ENCODE results near the gene ABHD10. TPM values are rescaled to one million over a fixed set of nuclear protein-coding genes. Genes with fewer than 3 reads are reported as not detected.

ABHD10 gene
- total RNA-seq, 1 donor from 2014 or later: 16.3 TPM

- no peak for DNase-seq (ENCODE audit: extremely low read depth, low read depth, low spot score)
These were observed 15.4 kb upstream of the ABHD10 start for GRCh38 chr3:111963424-111963823.

DNA sequence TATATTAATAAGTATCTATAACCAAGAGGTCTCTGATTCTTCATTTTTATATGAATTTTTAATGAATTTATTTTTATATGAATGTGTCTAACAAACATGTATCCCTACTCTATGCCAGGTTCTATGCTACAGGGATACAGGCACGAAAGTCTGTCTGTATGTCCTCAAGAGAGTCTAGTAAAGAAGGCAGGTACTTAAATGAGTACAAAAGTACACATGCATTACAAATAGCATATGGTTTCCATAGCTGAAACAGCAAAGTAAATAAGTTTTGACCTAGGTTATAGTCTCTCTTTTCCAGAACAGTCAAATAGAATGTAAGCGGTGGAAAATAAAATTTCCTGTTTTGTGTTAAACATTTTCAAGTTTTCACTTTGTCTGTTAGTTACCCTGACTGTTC, 13.3 kb upstream of the ABHD10 start:
- no peak for DNase-seq (ENCODE audit: extremely low read depth, low read depth, low spot score)

DNA sequence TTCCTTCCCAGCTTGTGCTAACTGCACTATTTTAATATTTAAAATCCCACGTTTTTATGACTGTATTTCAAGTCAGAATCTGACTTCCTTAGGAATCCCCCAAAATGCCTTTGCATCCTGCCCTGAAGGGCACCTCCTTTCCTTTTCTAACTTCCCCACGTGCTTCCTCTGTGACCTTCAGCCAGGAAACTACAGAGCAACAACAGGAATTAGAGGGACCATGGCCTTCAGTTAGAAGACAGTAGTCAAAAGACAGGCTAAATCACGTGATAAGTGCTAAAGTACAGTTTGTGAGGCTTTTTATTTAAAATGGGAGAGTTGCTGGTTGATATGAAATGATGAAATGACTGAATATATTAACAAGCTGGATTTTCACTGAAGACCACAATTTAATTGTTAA, 11.8 kb upstream of the ABHD10 start:
- DNase-seq (ENCODE audit: extremely low read depth, low read depth, low spot score): no peak

GRCh38 chr3:111967651-111968274, 11.1 kb upstream of the ABHD10 start:
- DNase-seq (ENCODE audit: extremely low read depth, low read depth, low spot score): no peak

DNA sequence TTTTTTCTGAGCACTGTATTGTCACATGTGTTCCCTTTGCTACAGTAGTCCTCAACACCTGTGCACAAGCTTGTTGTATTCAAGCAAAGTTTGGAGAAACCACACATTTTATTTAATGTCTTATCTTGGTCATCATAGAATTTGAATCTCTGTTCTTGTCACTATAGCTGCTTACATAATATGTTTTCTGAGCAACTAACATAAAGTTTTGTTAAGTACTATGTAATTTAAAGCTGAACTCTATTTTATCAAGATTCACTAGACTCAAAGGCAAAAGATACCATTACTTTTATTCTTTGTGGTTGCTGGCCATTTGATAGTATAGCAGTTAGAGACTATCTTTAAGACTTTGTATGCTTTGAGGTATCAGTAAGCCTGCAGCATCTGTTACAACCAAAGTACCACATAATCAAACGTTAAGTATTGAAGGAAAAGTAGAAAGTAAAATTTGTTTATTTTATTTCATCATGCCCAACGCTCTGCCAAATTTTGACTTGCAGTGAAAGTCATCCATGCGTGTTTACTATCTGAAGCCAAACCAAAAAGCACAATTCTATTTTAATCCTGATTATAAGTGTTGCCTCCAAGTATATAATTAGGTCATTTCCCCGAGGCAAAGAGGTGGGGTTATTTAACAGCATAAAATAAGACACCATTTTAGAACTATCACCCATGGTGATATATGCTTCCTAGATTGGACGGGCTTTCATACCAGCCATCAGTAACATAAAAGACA, 10.3 kb upstream of the ABHD10 start:
- no peak for DNase-seq (ENCODE audit: extremely low read depth, low read depth, low spot score)

- no peak for DNase-seq (ENCODE audit: extremely low read depth, low read depth, low spot score)
These were observed 8.4 kb upstream of the ABHD10 start for GRCh38 chr3:111970376-111970775.

GRCh38 chr3:111971533-111972130, 7.2 kb upstream of the ABHD10 start:
- DNase-seq (ENCODE audit: extremely low read depth, low read depth, low spot score): no peak

- no peak for DNase-seq (ENCODE audit: extremely low read depth, low read depth, low spot score)
These were observed 5.9 kb upstream of the ABHD10 start for GRCh38 chr3:111972891-111973290.

DNA sequence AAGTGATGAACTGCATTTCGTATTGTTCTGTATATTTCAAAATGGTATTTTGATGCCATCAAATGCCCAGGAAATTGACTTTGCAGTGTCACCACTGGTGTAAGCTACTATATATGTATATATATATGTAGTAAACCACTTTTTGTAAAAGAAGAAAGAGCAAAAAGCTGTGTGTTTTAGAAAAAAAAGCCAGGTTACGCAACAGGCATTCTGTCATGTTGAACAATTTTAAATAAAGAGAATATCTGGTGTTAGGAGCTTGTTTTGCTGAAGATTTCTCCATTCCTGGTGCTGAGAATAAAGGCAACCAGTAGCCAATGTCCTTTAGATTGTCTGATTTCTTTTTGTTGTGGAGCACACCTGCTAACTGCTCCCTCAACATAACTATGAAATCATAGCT, 3.7 kb upstream of the ABHD10 start:
- no peak for DNase-seq (ENCODE audit: extremely low read depth, low read depth, low spot score)

DNA sequence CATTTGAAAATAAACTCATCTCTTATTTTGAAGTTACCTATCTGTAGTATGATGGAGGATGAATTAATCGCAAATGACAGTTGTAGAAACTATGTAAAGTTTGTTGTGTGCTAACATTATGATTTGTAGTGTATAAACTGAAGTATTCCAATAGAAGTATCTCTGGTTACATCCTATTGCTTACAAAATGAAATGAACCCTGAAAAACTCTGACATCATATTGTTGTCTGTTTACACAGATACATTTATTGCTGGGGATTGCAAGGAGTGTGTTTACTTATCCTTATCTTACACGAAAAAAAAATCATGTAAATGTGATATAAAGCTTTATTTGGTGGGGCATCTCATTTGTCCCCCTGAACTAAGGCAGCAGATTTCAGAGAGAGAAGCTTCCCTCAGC, 2.6 kb upstream of the ABHD10 start:
- DNase-seq (ENCODE audit: extremely low read depth, low read depth, low spot score): no peak

GRCh38 chr3:111979434-111980038, 710 bp downstream of the ABHD10 start:
- no peak for DNase-seq (ENCODE audit: extremely low read depth, low read depth, low spot score)

DNA sequence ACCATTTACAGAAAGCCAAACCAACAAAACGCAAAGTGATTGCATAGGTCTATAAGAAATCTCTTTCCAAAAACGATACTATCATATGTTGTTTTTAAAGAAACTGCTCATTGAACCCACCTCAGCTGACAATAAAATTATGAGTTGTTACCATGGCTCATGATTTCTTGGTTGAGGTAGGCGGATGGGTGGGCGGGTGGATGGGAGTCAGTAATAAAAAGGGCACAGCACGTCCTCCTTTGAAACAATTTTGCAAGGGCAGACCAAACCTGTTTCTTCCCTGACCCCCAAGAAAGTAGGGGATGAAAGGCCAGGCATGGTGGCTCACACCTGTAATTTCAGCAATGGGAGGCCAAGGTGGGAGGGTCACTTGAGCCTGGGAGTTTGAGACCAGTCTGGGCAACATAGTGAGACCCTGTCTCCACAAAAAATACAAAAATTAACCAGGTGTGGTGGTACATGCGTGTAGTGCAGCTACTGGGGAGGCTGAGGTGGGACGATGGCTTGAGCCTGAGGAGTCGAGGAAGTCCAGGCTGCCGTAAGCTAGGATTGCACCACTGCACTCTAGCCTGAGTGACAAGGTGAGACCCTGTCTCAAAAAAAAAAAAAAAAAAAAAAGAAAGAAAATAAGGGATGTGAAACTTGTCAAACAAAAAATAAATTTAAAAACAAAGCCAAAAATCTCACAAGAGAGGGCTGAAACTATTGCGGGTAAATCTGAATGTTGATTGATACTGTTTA, 2.1 kb downstream of the ABHD10 start:
- no peak for DNase-seq (ENCODE audit: extremely low read depth, low read depth, low spot score)

- no peak for DNase-seq (ENCODE audit: extremely low read depth, low read depth, low spot score)
These were observed 2.6 kb downstream of the ABHD10 start for GRCh38 chr3:111981457-111981763.

- no peak for DNase-seq (ENCODE audit: extremely low read depth, low read depth, low spot score)
These were observed 5.9 kb downstream of the ABHD10 start for GRCh38 chr3:111984636-111985298.

DNA sequence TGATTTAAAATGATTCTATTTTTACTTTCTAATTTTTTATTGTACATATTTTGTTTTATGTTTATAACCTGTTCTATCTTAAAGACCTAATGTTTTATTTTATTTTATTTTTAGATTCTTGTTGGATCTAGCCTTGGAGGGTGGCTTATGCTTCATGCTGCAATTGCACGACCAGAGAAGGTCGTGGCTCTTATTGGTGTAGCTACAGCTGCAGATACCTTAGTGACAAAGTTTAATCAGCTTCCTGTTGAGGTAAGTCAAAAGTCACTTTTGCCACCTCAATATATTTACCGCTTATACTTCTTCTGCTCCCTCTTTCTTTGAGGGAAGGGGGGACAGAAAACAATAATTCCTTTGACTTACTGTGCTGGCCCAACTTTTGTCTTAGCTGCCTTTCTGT, 8.0 kb downstream of the ABHD10 start:
- DNase-seq (ENCODE audit: extremely low read depth, low read depth, low spot score): no peak

DNA sequence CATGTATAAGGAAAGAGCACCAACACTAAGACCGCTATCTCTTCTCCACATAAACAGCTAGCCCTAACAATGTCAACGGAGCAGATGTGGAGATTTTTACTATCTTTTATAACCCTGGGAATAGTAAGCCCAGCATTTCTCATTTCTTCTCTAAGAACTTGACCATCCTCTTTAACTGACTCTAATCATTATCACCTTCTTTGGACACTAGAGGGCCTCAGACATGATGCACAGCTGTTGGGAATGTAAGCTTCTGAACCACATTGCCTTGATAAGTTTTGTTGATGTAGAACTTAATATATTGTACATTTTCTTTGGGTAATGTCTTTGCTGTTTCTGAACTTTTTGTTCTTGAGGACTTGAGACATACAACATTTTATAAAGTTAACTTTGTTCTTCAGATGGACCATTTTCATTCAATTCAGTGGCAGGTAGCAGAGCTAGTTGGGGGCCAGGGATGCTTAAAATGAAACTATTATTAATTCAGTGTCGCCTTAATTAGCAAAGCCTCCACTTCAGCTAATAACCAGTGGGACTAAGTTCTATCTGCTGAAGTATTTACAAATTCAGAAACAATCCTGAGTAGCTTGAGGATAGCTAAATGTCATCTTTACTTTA, 10.3 kb downstream of the ABHD10 start:
- no peak for DNase-seq (ENCODE audit: extremely low read depth, low read depth, low spot score)

GRCh38 chr3:111993038-111993437, 14.2 kb downstream of the ABHD10 start:
- DNase-seq (ENCODE audit: extremely low read depth, low read depth, low spot score): no peak

DNA sequence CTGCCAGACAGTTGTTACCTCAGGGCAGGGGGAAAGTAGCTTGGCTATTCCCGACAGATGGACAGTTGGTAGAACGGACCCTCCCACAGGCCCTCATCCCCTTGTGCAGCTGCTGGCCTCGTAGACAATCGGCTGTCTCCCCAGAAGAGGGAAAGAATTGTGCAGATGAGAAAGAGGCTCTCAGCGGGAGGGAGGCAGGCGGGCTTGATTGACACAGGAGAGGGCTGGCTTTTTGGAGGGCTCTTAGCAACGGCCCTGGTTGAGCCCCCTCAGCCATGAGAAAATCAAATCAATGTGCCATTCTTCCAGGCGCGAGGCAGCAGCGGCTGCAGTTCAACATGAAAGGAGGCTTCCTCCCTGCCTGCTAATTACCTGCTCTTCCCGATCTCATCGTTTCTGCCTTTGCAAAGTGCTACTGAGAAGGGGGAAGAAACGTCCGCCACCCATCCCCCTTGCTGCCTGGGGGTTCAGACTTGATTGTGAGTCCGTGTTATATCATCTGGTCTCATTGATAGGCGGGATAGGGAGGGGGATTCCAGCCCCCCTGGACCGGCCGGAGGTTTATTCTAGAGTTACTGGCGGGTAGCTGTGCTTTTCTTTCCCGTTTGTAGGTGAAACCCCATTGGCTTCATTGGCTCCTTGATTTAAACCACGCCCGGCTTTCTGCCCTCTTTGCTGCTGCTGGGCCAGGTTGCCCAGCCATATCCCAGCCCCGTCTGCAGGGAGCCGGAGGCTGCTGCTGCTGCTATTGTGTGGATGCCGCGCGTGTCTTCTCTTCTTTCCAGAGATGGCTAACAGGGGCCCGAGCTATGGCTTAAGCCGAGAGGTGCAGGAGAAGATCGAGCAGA, 20.0 kb downstream of the ABHD10 start, which contains the start of gene TAGLN3:
TSS of gene TAGLN3 (plus strand) at position 287 of the 848 bp plus-strand sequence. CDS start at position 788, 501 bp downstream.
- no peak for DNase-seq (ENCODE audit: extremely low read depth, low read depth, low spot score)
